Fibroblast of lung (primary cell): ENCODE measurements around the gene ROPN1L.

Source experiments
- CTCF ChIP-seq, 2 donors: IDR thresholded peaks in 1 of 2; conservative IDR thresholded peaks in 1 of 2; 1 replicate in 1 of 2; 2 replicates in 1 of 2; pipeline ENCODE4 v1.5.1; 2011 to 2012; ENCODE audit warnings: low read length in 2 of 2, control low read depth in 1 of 2, inconsistent platforms in 1 of 2, low read depth in 1 of 2, mild to moderate bottlenecking in 1 of 2
- EZH2 ChIP-seq: IDR thresholded peaks from 2 replicates; pipeline ENCODE4 v1.5.1; 2012; ENCODE audit warnings: low read length, control low read depth, mild to moderate bottlenecking; ENCODE audit errors: missing control alignments

- TF ChIP-seq CTCF (conservative IDR thresholded peaks at IDR 0.05 in 1 of 2, IDR thresholded peaks at IDR 0.05 in 1 of 2; ENCODE audit: low read depth in 1 of 2, low read length in 2 of 2), result no peak
- TF ChIP-seq EZH2, result no peak
Observed at GRCh38 chr5:10406651-10407050, 35.0 kb upstream of the ROPN1L start.
